OCI-LY3 (cell line): ENCODE measurements around the gene SMCHD1.
A peak's percentile ranks its signal among the peaks of the same experiment; 100 is the strongest.

ENCODE experiments used
- H2AFZ ChIP-seq: fragments of 200-600, 300-600 bp; shearing (Covaris generic); 2 replicates; pipeline ENCODE4 v1.6.0; 2014; ENCODE audit warnings: antibody characterized with exemption, low read depth, low read length
- H3K27ac ChIP-seq: fragments of 200-600, 300-600 bp; sonication (generic); 2 replicates; pipeline ENCODE4 v1.5.1; 2014; ENCODE audit warnings: mild to moderate bottlenecking, low read length, moderate library complexity, mixed read lengths
- H3K27me3 ChIP-seq: fragments of 200-600, 300-600 bp; sonication (generic); 2 replicates; pipeline ENCODE4 v1.6.1; 2014; ENCODE audit warnings: low read depth, low read length, mixed read lengths
- H3K36me3 ChIP-seq: fragments of 200-600, 300-600 bp; sonication (generic); replicated peaks from 2 replicates; pipeline ENCODE3; 2014; ENCODE audit warnings: low read depth, low read length, mixed read lengths
- H3K4me1 ChIP-seq: fragments of 300-600, 200-600 bp; sonication (generic); 2 replicates; pipeline ENCODE4 v1.6.1; 2014; ENCODE audit warnings: low read length, mixed read lengths
- H3K4me2 ChIP-seq: fragments of 200-600, 300-600 bp; sonication (generic); 2 replicates; pipeline ENCODE4 v1.6.1; 2014; ENCODE audit warnings: low read length, mixed read lengths
- H3K4me3 ChIP-seq: fragments of 300-600, 200-600 bp; sonication (generic); 2 replicates; pipeline ENCODE4 v1.5.1; 2014; ENCODE audit warnings: antibody characterized with exemption, mild to moderate bottlenecking, low read length, moderate library complexity
- H3K79me2 ChIP-seq: fragments of 300-600, 200-600 bp; shearing (Covaris generic); 2 replicates; pipeline ENCODE4 v1.6.1; 2014; ENCODE audit warnings: mild to moderate bottlenecking, low read length, mixed read lengths
- H3K9ac ChIP-seq: fragments of 300-600, 200-600 bp; shearing (Covaris generic); 2 replicates; pipeline ENCODE4 v1.6.0; 2014; ENCODE audit warnings: mild to moderate bottlenecking, low read length, moderate library complexity
- H3K9me3 ChIP-seq: fragments of 200-600, 300-600 bp; shearing (Covaris generic); 2 replicates; pipeline ENCODE4 v1.6.1; 2014; ENCODE audit warnings: low read length, mixed read lengths; ENCODE audit not compliant: insufficient read depth
- H4K20me1 ChIP-seq: fragments of 200-600, 300-600 bp; sonication (generic); 2 replicates; pipeline ENCODE4 v1.6.1; 2016; ENCODE audit warnings: low read length, mixed read lengths; ENCODE audit not compliant: insufficient read depth
- CTCF ChIP-seq: fragments of 200-600, 300-600 bp; sonication (generic); IDR thresholded peaks from 2 replicates; pipeline ENCODE4 v1.5.1; 2014; ENCODE audit warnings: antibody characterized with exemption, low read length, low read depth
- EZH2phosphoT487 ChIP-seq: fragments of 200-600 bp; shearing (Covaris generic); IDR thresholded peaks from 2 replicates; pipeline ENCODE4 v1.6.1; 2018; ENCODE audit warnings: antibody characterized with exemption, mixed run types, low read depth

The SMCHD1 gene

GRCh38 chr18:2655178-2655953 lies at the start of gene SMCHD1:
Gene SMCHD1, plus strand, starts transcription at chr18:2655726. Its CDS starts 350 bp downstream, at chr18:2656076.
- Histone ChIP-seq H3K9ac (peak within 1 kb of the TSS; percentile 87), H3K79me2 (peaks cover 47% of the 10 kb centered on the region), H3K4me2 (peak within 1 kb of the TSS; percentile 96), H3K36me3 (peaks cover 8% of the 10 kb centered on the region), H3K4me1 (peaks cover 33% of the 10 kb centered on the region), H3K4me3 (peak within 1 kb of the TSS; percentile 87), H4K20me1 (peaks cover 36% of the 10 kb centered on the region), H3K27me3 (peaks cover 5% of the 10 kb centered on the region; the same call in 1 of the 2 replicates), H3K27ac (peak within 1 kb of the TSS; percentile 87), H3K9me3 (no peaks in the 10 kb centered on the region), H2AFZ (peak within 1 kb of the TSS; percentile 60)
- TF ChIP-seq CTCF (no peak), EZH2phosphoT487 (no peak)

DNA sequence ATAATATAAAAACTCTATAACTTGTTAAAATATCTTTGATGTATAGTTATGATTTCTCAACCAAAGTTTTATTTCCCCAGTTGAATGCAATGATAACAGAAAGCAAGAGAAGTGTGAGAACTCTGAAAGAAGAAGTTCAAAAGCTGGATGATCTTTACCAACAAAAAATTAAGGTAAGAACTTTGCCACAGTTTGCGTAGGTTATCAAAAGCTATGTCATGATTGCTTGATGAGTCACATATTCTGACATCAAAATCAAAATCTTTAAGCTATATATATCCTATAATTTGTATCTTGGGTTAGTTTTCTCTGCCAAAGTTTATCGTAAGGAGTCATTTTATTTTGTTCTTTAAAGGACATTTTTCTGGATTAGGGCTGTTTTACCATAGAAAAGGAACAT lies 49.2 kb upstream of the SMCHD1 start:
- H3K79me2 ChIP-seq: no peaks in the 10 kb centered on the region
- TF ChIP-seq CTCF: no peak
- no peak for TF ChIP-seq EZH2phosphoT487
- H3K9me3 ChIP-seq: no peaks in the 10 kb centered on the region
- no peak overlapping the region for H3K9ac ChIP-seq
- no peak overlapping the region for H3K4me3 ChIP-seq
- H3K36me3 ChIP-seq: peaks cover 38% of the 10 kb centered on the region
- no peak overlapping the region for H2AFZ ChIP-seq
- no peak overlapping the region for H3K27ac ChIP-seq
- no peaks in the 10 kb centered on the region for H3K27me3 ChIP-seq
- no peak overlapping the region for H3K4me2 ChIP-seq
- H4K20me1 ChIP-seq: no peaks in the 10 kb centered on the region
- H3K4me1 ChIP-seq: peaks cover 7% of the 10 kb centered on the region

- H3K4me1 ChIP-seq: peaks cover 7% of the 10 kb centered on the region
- no peaks in the 10 kb centered on the region for H3K79me2 ChIP-seq
- no peak overlapping the region for H3K27ac ChIP-seq
- H3K36me3 ChIP-seq: peaks cover 51% of the 10 kb centered on the region
- TF ChIP-seq CTCF (no peak), EZH2phosphoT487 (no peak)
- no peak overlapping the region for H3K9ac ChIP-seq
- no peak overlapping the region for H3K4me2 ChIP-seq
- no peak overlapping the region for H2AFZ ChIP-seq
- no peak overlapping the region for H3K4me3 ChIP-seq
- H4K20me1 ChIP-seq: no peaks in the 10 kb centered on the region
- H3K27me3 ChIP-seq: no peaks in the 10 kb centered on the region
- H3K9me3 ChIP-seq: no peaks in the 10 kb centered on the region
Observed at GRCh38 chr18:2609604-2610003, 45.9 kb upstream of the SMCHD1 start.

- no peaks in the 10 kb centered on the region for H3K9me3 ChIP-seq
- H2AFZ ChIP-seq: no peak overlapping the region
- H3K27ac ChIP-seq: no peak overlapping the region
- peaks cover 3% of the 10 kb centered on the region for H3K4me1 ChIP-seq
- TF ChIP-seq EZH2phosphoT487: no peak
- H3K9ac ChIP-seq: no peak overlapping the region
- no peaks in the 10 kb centered on the region for H3K79me2 ChIP-seq
- H4K20me1 ChIP-seq: no peaks in the 10 kb centered on the region
- no peak overlapping the region for H3K4me2 ChIP-seq
- H3K4me3 ChIP-seq: no peak overlapping the region
- H3K27me3 ChIP-seq: no peaks in the 10 kb centered on the region
- peaks cover 60% of the 10 kb centered on the region for H3K36me3 ChIP-seq
Observed at GRCh38 chr18:2610549-2610948, 45.0 kb upstream of the SMCHD1 start.
